DMS153 (cell line): ENCODE results near the gene RNF133.
"Not testable (repeated sequence)": the region's sequence is repeated elsewhere in the genome, so short reads cannot be mapped to it uniquely, and the experiment has no call there.

Experiments
- DNase-seq: peaks from one replicate; lab custom pipeline; 2025; lab: John Stamatoyannopoulos, UW

RNF133 gene

GRCh38 chr7:122689346-122690109, 9.4 kb downstream of the RNF133 start:
- no peak for DNase-seq

GRCh38 chr7:122688400-122688998, 10.4 kb downstream of the RNF133 start:
- no peak for DNase-seq

- no peak for DNase-seq
Observed at GRCh38 chr7:122686360-122686878, 12.5 kb downstream of the RNF133 start.

GRCh38 chr7:122684504-122684903, 14.4 kb downstream of the RNF133 start:
- DNase-seq, result no peak

- DNase-seq, result no peak
Observed at GRCh38 chr7:122682815-122683550, 15.9 kb downstream of the RNF133 start.

GRCh38 chr7:122681186-122681585, 17.7 kb downstream of the RNF133 start:
- DNase-seq, result not testable (repeated sequence)

GRCh38 chr7:122679813-122680212, 19.1 kb downstream of the RNF133 start:
- no peak for DNase-seq

- peak; percentile 79 for DNase-seq
Observed at GRCh38 chr7:122679269-122679709, 19.6 kb downstream of the RNF133 start.

- DNase-seq, result no peak
Observed at GRCh38 chr7:122677149-122677548, 21.8 kb downstream of the RNF133 start.

- peak; percentile 85 for DNase-seq
Observed at GRCh38 chr7:122676466-122676865, 22.5 kb downstream of the RNF133 start.

- no peak for DNase-seq
Observed at GRCh38 chr7:122675621-122676020, 23.3 kb downstream of the RNF133 start.

- no peak for DNase-seq
Observed at GRCh38 chr7:122675011-122675410, 23.9 kb downstream of the RNF133 start.

GRCh38 chr7:122674502-122674901, 24.4 kb downstream of the RNF133 start:
- DNase-seq, result no peak

GRCh38 chr7:122673951-122674350, 25.0 kb downstream of the RNF133 start:
- DNase-seq, result no peak

GRCh38 chr7:122672536-122672935, 26.4 kb downstream of the RNF133 start:
- no peak for DNase-seq

- DNase-seq, result no peak
Observed at GRCh38 chr7:122663733-122664132, 35.2 kb downstream of the RNF133 start.

- no peak for DNase-seq
Observed at GRCh38 chr7:122658856-122659255, 40.1 kb downstream of the RNF133 start.

- no peak for DNase-seq
Observed at GRCh38 chr7:122653685-122654084, 45.2 kb downstream of the RNF133 start.

GRCh38 chr7:122652876-122653275, 46.0 kb downstream of the RNF133 start:
- peak; percentile 46 for DNase-seq

- no peak for DNase-seq
Observed at GRCh38 chr7:122651451-122651850, 47.5 kb downstream of the RNF133 start.
